Measurements from ENCODE around the gene MAN1A1.

Gene MAN1A1

DNA sequence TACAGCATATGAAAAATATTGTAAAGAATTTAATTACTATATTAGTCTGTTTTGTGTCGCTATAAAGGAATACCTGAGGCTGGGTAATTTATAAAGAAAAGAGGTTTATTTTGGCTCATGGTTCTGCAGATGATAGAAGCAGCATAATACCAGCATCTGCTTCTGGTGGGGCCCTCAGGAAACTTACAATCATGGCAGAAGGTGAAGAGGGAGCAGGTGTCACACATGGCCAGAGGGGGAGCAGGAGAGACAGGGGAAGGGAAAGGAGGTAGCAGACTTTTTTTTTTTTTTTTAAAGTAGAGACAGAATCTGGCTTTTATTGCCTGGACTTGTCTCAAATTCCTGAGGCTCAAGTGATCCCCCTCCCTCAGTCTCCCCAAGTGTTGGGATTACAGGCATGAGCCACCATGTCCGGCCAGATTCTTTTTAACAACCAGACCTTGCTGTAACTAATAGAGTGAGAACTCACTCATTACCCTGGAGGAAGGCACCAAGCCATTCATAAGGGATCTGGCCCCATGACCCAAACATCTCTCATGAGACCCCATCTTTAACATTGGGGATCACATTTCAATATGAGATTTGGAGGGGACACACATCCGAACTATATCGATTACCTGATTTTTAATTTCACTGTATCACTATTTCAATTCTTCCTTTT, 64.6 kb downstream of the MAN1A1 start:
- Histone ChIP-seq H3K36me3 (ENCODE audit: control insufficient read depth in 2 of 2, insufficient read depth in 2 of 2, low read length in 2 of 2) (peaks cover 0 to 3% of the 10 kb centered on the region in 2 donors), H3K4me1 (ENCODE audit: control insufficient read depth, insufficient read depth, low read length) (no peaks in the 10 kb centered on the region), H3K27me3 (ENCODE audit: control insufficient read depth in 1 of 2, insufficient read depth in 2 of 2, low read length in 2 of 2) (no peaks in the 10 kb centered on the region), H3K9me3 (ENCODE audit: control insufficient read depth in 2 of 2, low read length in 2 of 2) (no peaks in the 10 kb centered on the region), H3K4me3 (ENCODE audit: low read length in 2 of 2) (no peak overlapping the region), H3K9ac (ENCODE audit: low read length in 2 of 2) (no peak overlapping the region), H3K27ac (ENCODE audit: low read length) (no peak overlapping the region)

DNA sequence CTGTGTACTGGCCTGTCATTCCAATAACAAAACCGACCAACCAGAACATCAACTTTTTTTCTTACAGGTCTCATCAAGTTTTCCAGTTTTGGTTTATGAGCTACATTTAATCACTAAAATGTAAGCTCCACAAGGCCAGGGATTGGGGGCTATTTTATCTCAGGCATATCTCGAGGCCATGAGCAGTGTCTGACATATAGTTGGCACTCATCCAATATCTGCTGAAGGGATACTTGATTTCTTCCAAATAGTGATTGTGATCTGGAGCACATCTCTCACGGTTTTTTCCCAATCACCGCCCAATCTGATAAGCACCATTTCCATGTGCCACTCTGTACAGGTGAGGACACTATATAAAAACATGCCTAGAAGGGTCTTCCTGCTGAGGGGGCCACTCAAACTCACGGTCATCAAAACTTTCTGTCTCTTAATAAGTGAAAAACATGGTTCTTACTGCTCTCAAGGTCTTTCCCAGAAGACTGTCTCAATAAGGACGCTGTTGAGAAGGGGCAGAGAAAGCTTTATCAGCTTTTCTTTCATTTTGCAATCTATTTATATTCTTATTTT, 65.5 kb downstream of the MAN1A1 start:
- no peaks in the 10 kb centered on the region for H3K27me3 ChIP-seq (ENCODE audit: control insufficient read depth in 1 of 2, insufficient read depth in 2 of 2, low read length in 2 of 2)

DNA sequence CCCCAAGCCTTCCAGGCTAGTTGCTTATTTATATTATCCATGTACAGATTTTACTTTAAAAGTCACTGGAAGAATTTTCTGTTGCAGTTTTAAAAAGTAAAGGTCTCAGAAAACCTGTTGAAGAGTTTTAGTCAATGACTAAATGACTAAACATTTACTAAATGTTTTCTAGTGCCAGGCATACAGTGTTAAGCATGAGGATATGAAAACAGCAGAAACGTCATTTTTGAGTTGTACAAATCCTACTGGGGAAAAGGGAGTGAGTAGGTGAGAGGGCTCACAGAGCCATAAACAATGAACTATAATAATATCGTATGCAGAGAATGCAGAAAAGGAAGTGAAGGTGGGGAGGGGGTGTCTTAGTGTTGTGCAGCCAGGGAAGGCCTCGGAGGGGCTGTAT, 66.3 kb downstream of the MAN1A1 start:
- H3K4me3 ChIP-seq (ENCODE audit: low read length in 2 of 2) = no peak overlapping the region
- no peak overlapping the region for H3K9ac ChIP-seq (ENCODE audit: low read length in 2 of 2)
- H3K36me3 ChIP-seq (ENCODE audit: control insufficient read depth in 2 of 2, insufficient read depth in 2 of 2, low read length in 2 of 2) = peaks cover 0 to 3% of the 10 kb centered on the region in 2 donors
- H3K4me1 ChIP-seq (ENCODE audit: control insufficient read depth, insufficient read depth, low read length) = no peaks in the 10 kb centered on the region
- no peaks in the 10 kb centered on the region for H3K27me3 ChIP-seq (ENCODE audit: control insufficient read depth in 1 of 2, insufficient read depth in 2 of 2, low read length in 2 of 2)
- no peaks in the 10 kb centered on the region for H3K9me3 ChIP-seq (ENCODE audit: control insufficient read depth in 2 of 2, low read length in 2 of 2)
- H3K27ac ChIP-seq (ENCODE audit: low read length) = no peak overlapping the region

More for the DNA sequence above, 65.5 kb downstream of the MAN1A1 start:
- Histone ChIP-seq H3K36me3 (ENCODE audit: control insufficient read depth in 2 of 2, insufficient read depth in 2 of 2, low read length in 2 of 2) (peaks cover 0 to 3% of the 10 kb centered on the region in 2 donors), H3K9me3 (ENCODE audit: control insufficient read depth in 2 of 2, low read length in 2 of 2) (no peaks in the 10 kb centered on the region), H3K4me3 (ENCODE audit: low read length in 2 of 2) (no peak overlapping the region), H3K27ac (ENCODE audit: low read length) (no peak overlapping the region), H3K4me1 (ENCODE audit: control insufficient read depth, insufficient read depth, low read length) (no peaks in the 10 kb centered on the region), H3K9ac (ENCODE audit: low read length in 2 of 2) (no peak overlapping the region)

DNA sequence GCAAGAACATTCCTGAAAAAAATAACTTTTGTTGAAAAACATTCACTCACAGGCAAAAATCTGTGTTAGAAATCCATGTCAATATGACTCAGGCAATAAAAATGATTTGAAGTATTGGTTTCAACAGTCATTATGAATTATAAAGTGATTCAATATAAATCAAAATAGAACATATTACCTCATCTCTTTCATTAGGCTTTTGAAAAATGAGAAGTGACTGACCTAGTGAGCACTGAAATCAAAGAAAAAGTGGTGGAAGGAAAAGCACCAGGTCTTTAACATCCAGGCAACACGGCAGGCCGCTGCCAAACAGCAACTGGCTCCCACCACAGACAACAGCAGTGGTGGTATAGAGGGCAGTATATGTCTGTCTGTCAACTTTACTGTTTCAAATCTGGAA, 68.9 kb downstream of the MAN1A1 start:
- Histone ChIP-seq H3K4me3 (ENCODE audit: low read length in 2 of 2) (no peak overlapping the region), H3K27ac (ENCODE audit: low read length) (no peak overlapping the region), H3K9me3 (ENCODE audit: control insufficient read depth in 2 of 2, low read length in 2 of 2) (no peaks in the 10 kb centered on the region), H3K9ac (ENCODE audit: low read length in 2 of 2) (no peak overlapping the region), H3K4me1 (ENCODE audit: control insufficient read depth, insufficient read depth, low read length) (no peaks in the 10 kb centered on the region), H3K27me3 (ENCODE audit: control insufficient read depth in 1 of 2, insufficient read depth in 2 of 2, low read length in 2 of 2) (no peaks in the 10 kb centered on the region), H3K36me3 (ENCODE audit: control insufficient read depth in 2 of 2, insufficient read depth in 2 of 2, low read length in 2 of 2) (peaks cover 0 to 3% of the 10 kb centered on the region in 2 donors)

DNA sequence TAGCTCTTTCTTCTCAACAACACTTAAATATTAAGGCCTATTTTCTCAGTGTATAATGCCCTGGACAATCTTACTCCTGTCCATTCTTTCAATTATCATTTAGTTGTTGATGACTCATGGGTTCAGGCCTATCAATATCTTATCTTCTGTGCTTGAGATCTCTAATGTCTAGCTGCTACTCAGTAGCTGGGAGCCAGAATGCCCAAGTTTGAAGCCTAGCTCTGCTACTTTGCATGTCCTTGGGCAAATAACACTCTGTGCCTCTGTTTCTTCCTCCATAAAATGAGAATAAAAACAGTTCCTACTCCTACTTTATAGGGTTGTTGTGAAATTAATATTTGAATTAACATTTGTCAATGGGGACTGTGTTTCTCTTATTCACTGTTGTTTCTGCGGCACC, 69.5 kb downstream of the MAN1A1 start:
- H3K4me1 ChIP-seq (ENCODE audit: control insufficient read depth, insufficient read depth, low read length) = no peaks in the 10 kb centered on the region
- H3K36me3 ChIP-seq (ENCODE audit: control insufficient read depth in 2 of 2, insufficient read depth in 2 of 2, low read length in 2 of 2) = peaks cover 0 to 3% of the 10 kb centered on the region in 2 donors
- no peaks in the 10 kb centered on the region for H3K27me3 ChIP-seq (ENCODE audit: control insufficient read depth in 1 of 2, insufficient read depth in 2 of 2, low read length in 2 of 2)
- no peaks in the 10 kb centered on the region for H3K9me3 ChIP-seq (ENCODE audit: control insufficient read depth in 2 of 2, low read length in 2 of 2)
- no peak overlapping the region for H3K4me3 ChIP-seq (ENCODE audit: low read length in 2 of 2)
- no peak overlapping the region for H3K9ac ChIP-seq (ENCODE audit: low read length in 2 of 2)
- H3K27ac ChIP-seq (ENCODE audit: low read length) = no peak overlapping the region

DNA sequence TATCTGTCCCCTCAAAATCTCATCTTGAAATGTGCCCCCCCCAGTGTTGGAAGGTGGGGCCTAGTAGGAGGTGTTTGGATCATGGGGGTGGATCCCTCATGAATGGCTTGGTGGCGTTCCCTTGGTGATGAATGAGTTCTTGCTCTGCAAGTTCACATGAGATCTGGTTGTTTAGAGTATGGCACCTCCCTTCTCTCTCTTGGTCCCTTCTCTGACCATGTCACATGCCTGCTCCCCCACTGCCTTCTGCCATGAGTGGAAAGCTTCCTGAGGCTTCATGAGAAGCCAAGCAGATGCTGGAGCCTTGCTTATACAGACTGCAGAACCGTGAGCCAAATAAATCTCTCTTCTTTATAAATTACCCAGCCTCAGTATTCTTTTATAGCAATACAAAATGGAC, 70.9 kb downstream of the MAN1A1 start:
- no peak overlapping the region for H3K4me3 ChIP-seq (ENCODE audit: low read length in 2 of 2)
- H3K27me3 ChIP-seq (ENCODE audit: control insufficient read depth in 1 of 2, insufficient read depth in 2 of 2, low read length in 2 of 2) = no peaks in the 10 kb centered on the region
- peaks cover 0 to 3% of the 10 kb centered on the region in 2 donors for H3K36me3 ChIP-seq (ENCODE audit: control insufficient read depth in 2 of 2, insufficient read depth in 2 of 2, low read length in 2 of 2)
- no peaks in the 10 kb centered on the region for H3K4me1 ChIP-seq (ENCODE audit: control insufficient read depth, insufficient read depth, low read length)
- H3K27ac ChIP-seq (ENCODE audit: low read length) = no peak overlapping the region
- no peaks in the 10 kb centered on the region for H3K9me3 ChIP-seq (ENCODE audit: control insufficient read depth in 2 of 2, low read length in 2 of 2)
- H3K9ac ChIP-seq (ENCODE audit: low read length in 2 of 2) = no peak overlapping the region

DNA sequence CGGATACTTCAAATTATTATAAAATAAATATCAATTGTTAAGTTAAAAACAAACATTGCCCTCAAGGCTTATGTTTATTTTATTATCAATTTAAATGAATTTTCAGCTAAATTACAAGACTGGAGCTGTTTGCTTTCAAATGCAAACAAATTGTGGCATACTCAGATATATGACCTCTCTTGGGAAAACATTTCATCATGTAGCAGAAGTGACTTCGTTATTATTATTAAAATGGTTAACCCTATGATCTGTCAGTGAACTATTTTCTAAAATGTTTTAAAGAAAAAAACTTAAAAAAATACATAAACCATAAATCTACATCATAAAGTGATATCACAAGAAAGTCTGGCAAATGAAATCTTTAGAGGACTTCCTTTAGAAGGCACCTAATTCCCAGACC, 72.5 kb downstream of the MAN1A1 start:
- H3K4me1 ChIP-seq (ENCODE audit: control insufficient read depth, insufficient read depth, low read length) = no peaks in the 10 kb centered on the region
- no peak overlapping the region for H3K27ac ChIP-seq (ENCODE audit: low read length)

DNA sequence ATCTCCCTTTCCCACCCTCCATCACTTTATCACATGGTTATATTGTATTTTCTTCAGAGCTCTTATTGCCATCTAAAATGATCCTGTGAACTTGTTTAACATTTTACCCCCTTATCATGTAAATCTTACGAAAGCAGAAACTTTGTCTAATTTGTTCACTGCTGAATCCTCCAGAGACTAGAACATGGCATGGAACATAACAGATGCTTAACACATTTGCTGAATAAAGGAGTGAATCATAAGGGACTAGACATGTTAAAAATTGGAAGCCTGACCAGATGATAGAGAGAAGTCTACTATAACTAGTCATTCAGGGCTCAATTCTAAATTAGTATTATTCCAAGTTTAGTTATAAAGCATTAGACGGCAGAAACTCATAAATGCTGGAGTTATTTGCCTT, 73.3 kb downstream of the MAN1A1 start:
- H3K9ac ChIP-seq (ENCODE audit: low read length in 2 of 2) = no peak overlapping the region
- H3K9me3 ChIP-seq (ENCODE audit: control insufficient read depth in 2 of 2, low read length in 2 of 2) = no peaks in the 10 kb centered on the region
- H3K27me3 ChIP-seq (ENCODE audit: control insufficient read depth in 1 of 2, insufficient read depth in 2 of 2, low read length in 2 of 2) = no peaks in the 10 kb centered on the region
- H3K4me1 ChIP-seq (ENCODE audit: control insufficient read depth, insufficient read depth, low read length) = no peaks in the 10 kb centered on the region
- peaks cover 0 to under 1% of the 10 kb centered on the region in 2 donors for H3K36me3 ChIP-seq (ENCODE audit: control insufficient read depth in 2 of 2, insufficient read depth in 2 of 2, low read length in 2 of 2)
- no peak overlapping the region for H3K27ac ChIP-seq (ENCODE audit: low read length)
- no peak overlapping the region for H3K4me3 ChIP-seq (ENCODE audit: low read length in 2 of 2)

More for the DNA sequence above, 72.5 kb downstream of the MAN1A1 start:
- Histone ChIP-seq H3K36me3 (ENCODE audit: control insufficient read depth in 2 of 2, insufficient read depth in 2 of 2, low read length in 2 of 2) (peaks cover 0 to 3% of the 10 kb centered on the region in 2 donors), H3K4me3 (ENCODE audit: low read length in 2 of 2) (no peak overlapping the region), H3K9ac (ENCODE audit: low read length in 2 of 2) (no peak overlapping the region), H3K9me3 (ENCODE audit: control insufficient read depth in 2 of 2, low read length in 2 of 2) (no peaks in the 10 kb centered on the region), H3K27me3 (ENCODE audit: control insufficient read depth in 1 of 2, insufficient read depth in 2 of 2, low read length in 2 of 2) (no peaks in the 10 kb centered on the region)

DNA sequence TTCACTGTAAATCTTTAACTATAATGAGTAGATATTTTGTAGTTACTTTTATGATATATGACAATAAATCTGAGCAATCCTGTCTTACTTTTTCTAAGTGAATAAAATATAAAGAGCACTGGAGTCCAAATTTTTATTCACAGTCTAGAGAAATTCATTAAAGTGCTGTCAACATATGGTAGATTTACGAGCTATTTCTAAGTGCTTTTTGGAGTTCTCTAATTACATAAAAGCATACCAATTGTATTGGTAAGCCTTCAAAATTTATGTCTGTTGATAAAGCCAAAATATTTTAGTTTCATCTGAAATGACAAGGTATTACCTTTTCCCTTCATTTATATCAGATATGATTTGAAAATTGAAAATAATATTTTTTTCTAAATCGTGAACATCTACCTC, 75.4 kb downstream of the MAN1A1 start:
- peaks cover 0 to under 1% of the 10 kb centered on the region in 2 donors for H3K36me3 ChIP-seq (ENCODE audit: control insufficient read depth in 2 of 2, insufficient read depth in 2 of 2, low read length in 2 of 2)
- no peak overlapping the region for H3K9ac ChIP-seq (ENCODE audit: low read length in 2 of 2)
- no peak overlapping the region for H3K4me3 ChIP-seq (ENCODE audit: low read length in 2 of 2)
- H3K27ac ChIP-seq (ENCODE audit: low read length) = no peak overlapping the region
- no peaks in the 10 kb centered on the region for H3K27me3 ChIP-seq (ENCODE audit: control insufficient read depth in 1 of 2, insufficient read depth in 2 of 2, low read length in 2 of 2)
- H3K4me1 ChIP-seq (ENCODE audit: control insufficient read depth, insufficient read depth, low read length) = no peaks in the 10 kb centered on the region
- H3K9me3 ChIP-seq (ENCODE audit: control insufficient read depth in 2 of 2, low read length in 2 of 2) = peaks cover 0 to 3% of the 10 kb centered on the region in 2 donors

DNA sequence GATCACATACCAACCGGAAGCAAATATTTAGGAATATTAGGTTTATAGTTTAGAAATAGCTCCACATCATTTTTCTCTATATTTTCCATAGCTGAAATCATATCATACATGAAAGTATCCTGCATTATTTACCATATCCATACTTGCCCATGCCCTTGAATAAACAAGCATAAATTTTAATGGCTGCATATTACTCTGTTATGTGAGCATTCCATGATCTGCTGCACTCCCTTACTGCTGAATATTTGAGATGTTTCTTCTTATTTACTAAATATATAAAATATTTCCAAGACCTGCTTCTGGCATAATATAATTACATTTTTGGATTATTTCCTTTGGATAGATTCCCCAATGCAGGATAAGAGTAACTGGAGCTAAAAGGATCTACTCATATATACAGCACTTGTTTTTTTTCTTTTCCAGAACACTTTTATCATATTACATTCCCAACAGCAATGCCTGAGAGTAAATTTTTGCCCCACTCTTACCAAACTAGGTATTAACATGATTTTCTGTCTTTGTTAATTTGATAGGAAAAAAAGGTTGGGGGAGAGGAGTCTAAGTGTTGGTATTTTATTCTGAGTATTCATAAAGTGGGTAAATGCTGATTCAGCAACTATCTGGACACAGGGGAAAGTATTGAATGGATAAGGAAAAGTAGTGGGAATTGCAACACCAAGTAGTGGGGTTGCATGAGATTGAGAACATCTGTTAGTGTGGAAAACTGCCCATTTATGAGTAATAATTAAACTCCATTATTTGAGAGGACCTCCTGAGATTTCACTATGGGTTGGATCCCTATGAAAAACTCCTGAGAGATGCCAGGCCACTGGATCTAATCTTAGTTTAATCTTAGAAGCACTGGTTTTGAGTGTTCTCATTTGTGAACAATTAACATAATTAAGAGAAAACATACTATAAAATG, 76.0 kb downstream of the MAN1A1 start:
- Histone ChIP-seq H3K9me3 (ENCODE audit: control insufficient read depth in 2 of 2, low read length in 2 of 2) (peaks cover 0 to 3% of the 10 kb centered on the region in 2 donors), H3K9ac (ENCODE audit: low read length in 2 of 2) (no peak overlapping the region), H3K27ac (ENCODE audit: low read length) (no peak overlapping the region)

More for the DNA sequence above, 76.0 kb downstream of the MAN1A1 start:
- Histone ChIP-seq H3K36me3 (ENCODE audit: control insufficient read depth in 2 of 2, insufficient read depth in 2 of 2, low read length in 2 of 2) (peaks cover 3% of the 10 kb centered on the region in 2 donors), H3K4me3 (ENCODE audit: low read length in 2 of 2) (no peak overlapping the region), H3K27me3 (ENCODE audit: control insufficient read depth in 1 of 2, insufficient read depth in 2 of 2, low read length in 2 of 2) (no peaks in the 10 kb centered on the region), H3K4me1 (ENCODE audit: control insufficient read depth, insufficient read depth, low read length) (no peaks in the 10 kb centered on the region)
